SIG-M5 (cell line): ENCODE measurements around the gene SZT2.
"Not testable (repeated sequence)": the region's sequence is repeated elsewhere in the genome, so short reads cannot be mapped to it uniquely, and the experiment has no call there.

Source experiments
- DNase-seq: peaks from one replicate; lab custom pipeline; 2025; lab: John Stamatoyannopoulos, UW

Gene SZT2

DNA sequence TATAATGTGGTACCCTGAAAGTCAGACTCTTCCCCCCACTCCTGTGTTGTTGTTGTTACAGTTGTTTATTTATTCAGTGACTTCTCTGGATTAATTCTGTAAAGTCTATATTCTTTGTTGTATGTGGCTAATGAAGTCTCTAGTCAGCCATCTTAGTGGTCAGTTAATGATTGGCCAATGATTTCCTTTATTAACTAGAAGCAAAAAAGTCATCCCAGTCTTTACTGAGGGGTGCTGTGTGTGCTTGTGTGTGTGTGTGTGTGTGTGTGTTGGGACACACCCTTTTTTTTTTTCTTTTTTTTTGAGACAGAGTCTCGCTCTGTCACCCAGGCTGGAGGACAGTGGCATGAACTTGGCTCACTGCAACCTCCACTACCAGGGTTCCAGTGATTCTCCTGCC is 101.4 kb downstream of the SZT2 start:
- no peak for DNase-seq

DNA sequence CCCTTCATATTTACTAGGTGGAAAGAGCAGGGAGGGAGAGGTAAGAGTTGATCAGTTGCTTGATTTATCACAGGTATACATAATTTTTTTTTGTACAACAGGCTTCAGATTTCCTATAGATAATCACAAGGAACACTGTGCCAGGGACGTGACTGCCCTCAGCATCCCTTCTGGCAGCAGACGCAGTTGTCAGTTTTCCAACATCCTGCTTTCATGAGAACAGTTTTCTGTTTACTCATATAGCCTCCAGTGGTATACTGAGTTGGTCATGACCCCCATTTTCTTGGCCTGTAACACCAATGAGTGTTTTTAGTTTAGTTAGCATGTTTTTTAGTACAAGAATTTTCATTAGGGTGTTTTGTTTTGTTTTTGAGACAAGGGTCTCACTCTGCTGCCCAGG is 103.1 kb downstream of the SZT2 start:
- no peak for DNase-seq

DNA sequence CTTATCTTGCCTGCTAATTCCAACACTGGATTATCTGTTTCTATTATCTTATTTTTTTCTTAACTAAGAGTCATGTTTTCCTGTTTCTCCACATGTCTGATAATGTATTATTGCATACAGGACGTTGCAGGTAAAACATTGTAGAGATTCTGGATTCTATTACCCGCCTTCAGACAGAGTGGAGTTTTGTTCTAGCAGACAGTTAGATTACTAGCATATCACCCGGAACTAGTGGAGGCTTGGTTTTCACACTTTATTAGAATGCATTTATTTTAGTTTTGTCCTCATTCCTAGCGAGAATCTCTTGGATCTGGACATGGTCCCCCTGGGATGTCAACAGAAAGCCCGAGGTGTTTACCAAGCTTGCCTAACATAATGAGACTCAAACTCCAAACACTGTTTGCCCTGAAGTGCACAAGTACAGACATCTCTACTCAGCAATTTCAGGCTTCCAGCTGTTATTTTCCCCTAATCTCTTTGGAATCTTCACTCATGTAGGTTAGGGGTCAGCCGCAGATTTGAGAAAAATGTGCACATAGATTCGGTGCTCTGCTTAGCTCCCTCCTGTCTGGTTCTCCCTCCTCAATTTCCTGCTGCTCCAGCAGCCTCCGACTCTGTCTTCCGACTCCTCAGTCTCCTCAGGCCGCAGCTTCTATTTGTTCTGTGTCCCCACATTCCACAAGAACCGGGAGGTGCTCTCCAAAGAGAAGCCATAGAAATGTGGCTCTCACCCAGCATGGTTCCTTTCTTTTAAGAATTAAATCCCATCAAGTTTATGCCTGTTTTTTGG is 104.2 kb downstream of the SZT2 start:
- DNase-seq = no peak

DNA sequence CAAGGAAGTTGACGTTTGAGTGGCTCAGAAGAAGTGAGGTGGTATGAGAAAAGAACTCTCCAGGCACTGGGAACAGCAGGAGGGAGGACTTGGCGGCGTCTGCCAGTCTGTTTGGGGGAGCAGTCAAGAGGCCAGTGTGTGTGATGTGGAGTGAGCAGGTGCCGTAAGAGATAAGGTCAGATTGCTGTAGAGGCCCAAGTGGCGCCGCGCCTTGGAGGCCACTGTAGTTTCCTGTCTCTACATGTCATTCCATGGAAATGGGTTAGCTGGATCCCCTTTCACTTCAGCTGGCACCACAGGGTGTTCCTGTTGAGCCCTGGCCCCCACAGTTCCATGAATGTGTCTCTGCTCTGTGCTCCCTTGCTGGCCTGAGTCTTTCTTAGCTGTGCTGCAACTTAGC is 105.5 kb downstream of the SZT2 start:
- no peak for DNase-seq

DNA sequence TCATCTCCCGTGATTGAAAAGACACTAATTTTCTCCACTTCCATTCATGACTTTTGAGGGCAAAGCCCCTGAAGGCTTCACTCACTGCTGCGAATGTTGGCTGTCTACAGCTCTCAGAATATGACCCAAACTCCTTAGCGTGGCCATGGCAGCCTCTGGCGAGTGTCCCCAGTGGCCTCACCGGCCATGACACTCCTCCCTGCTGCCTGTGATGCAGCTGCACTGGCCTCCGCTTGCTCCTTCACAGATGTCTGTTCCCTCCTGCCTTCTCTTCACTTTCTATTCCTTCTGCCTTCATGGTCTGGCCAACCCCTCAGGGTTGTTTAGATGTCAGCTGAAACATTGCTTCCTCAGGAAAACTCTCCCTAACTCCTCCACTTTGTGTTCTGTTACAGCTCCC is 110.2 kb downstream of the SZT2 start:
- no peak for DNase-seq

DNA sequence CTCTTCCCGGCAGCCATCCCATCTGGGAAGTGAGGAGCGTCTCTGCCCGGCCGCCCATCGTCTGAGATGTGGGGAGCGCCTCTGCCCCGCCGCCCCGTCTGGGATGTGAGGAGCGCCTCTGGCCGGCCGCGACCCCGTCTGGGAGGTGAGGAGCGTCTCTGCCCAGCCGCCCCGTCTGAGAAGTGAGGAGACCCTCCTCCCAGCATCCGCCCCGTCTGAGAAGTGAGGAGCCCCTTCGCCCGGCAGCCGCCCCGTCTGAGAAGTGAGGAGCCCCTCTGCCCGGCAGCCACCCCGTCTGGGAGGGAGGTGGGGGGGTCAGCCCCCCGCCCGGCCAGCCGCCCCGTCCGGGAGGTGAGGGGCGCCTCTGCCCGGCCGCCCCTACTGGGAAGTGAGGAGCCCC is 112.1 kb downstream of the SZT2 start:
- DNase-seq = not testable (repeated sequence)

DNA sequence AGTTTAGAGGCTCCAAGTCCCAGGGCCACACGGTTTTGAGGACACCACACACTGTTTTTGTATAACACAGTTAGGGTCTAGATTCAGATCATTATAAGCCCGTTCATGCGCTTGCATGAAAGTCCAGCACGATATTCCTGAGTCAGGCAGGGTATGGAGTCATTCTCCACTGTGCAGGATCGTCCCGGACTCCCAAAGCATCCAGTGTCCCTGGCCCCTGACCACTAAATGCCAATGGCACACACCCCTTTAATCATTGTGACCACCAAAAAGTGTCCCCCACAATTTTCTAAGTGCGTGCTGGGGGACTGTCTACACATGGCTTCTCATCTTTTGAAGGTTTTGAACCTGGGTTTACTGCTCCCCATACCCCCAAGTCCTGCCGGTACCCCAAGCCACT is 113.8 kb downstream of the SZT2 start:
- DNase-seq = no peak
